ENCODE data around the gene DNAI2.

DNAI2 gene

GRCh38 chr17:74298778-74299177 lies 24.7 kb downstream of the DNAI2 start:
- no peaks in the 10 kb centered on the region for H3K9me3 ChIP-seq
- no peaks in the 10 kb centered on the region for H3K4me1 ChIP-seq (ENCODE audit: control insufficient read depth in 1 of 2, insufficient read depth in 1 of 2, low read depth in 1 of 2, low read length in 1 of 2)
- peaks cover 17% of the 10 kb centered on the region for H3K27me3 ChIP-seq
- H3K4me3 ChIP-seq (ENCODE audit: low read depth in 1 of 2, low read length in 1 of 2) = no peak overlapping the region
- no peak overlapping the region for H3K27ac ChIP-seq
- TF ChIP-seq CTCF (IDR thresholded peaks at IDR 0.05) = no peak
- H3K36me3 ChIP-seq = no peaks in the 10 kb centered on the region

DNA sequence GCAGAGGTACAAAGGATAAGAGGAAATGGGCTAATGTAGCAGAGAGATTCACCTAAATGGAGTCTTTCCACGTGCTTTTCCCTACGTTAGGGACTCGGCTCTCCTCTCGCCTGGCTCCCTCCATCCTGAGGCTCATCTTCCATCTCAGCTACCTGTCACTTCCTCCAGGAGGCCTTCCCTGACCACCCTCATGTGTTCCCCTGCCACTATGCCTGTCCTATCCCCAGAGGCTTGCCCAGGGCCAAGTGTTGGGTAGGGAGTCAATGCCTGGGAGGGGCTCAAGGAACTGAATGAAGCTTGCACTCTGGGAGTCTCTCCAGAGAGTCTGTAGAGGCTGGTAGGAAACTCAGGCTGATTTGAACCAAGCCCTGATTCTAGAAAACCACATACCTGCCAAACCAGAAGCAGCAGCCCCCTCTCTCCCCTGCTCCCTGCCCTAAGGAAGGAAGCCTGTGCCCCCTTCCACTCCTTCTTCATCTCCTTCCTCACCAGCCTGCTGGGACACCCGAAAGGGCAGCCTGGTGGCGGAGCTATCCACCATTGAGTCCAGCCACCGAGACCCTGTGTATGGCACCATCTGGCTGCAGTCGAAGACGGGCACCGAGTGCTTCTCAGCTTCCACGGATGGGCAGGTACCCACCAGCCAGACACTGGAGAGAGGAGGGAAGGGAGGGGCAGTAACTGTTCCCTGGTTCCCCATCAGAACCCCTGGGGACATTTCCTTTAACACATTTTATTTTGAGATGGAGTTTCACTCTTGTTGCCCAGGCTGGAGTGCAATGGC lies 25.4 kb downstream of the DNAI2 start:
- Histone ChIP-seq H3K36me3 (no peaks in the 10 kb centered on the region), H3K27me3 (peaks cover 17% of the 10 kb centered on the region), H3K9me3 (peaks cover 3% of the 10 kb centered on the region), H3K4me1 (ENCODE audit: control insufficient read depth in 1 of 2, insufficient read depth in 1 of 2, low read depth in 1 of 2, low read length in 1 of 2) (no peaks in the 10 kb centered on the region), H3K27ac (no peak overlapping the region), H3K4me3 (ENCODE audit: low read depth in 1 of 2, low read length in 1 of 2) (no peak overlapping the region)
- no peak for TF ChIP-seq CTCF (IDR thresholded peaks at IDR 0.05)

DNA sequence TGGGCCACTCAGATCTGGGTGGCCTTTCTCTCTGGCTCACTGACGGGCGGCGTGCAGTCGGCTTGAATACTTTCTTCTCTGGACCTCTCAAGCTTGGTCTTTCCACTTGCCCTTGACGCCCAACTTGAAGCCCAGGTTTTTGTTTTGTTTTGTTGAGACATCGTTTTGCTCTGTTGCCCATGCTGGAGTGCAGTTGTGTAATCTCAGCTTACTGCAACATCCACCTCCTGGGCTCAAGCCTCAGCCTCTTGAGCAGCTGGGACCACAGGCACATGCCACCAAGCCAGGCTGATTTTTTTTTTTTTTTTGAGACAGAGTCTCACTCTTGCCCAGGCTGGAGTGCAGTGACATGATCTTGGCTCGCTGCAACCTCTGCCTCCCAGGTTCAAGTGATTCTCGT lies 29.3 kb downstream of the DNAI2 start:
- peaks cover 13% of the 10 kb centered on the region for H3K27me3 ChIP-seq
- no peaks in the 10 kb centered on the region for H3K4me1 ChIP-seq (ENCODE audit: control insufficient read depth in 1 of 2, insufficient read depth in 1 of 2, low read depth in 1 of 2, low read length in 1 of 2)
- no peak overlapping the region for H3K27ac ChIP-seq
- no peak overlapping the region for H3K4me3 ChIP-seq (ENCODE audit: low read depth in 1 of 2, low read length in 1 of 2)
- TF ChIP-seq CTCF (IDR thresholded peaks at IDR 0.05) = no peak
- no peaks in the 10 kb centered on the region for H3K36me3 ChIP-seq
- peaks cover 18% of the 10 kb centered on the region for H3K9me3 ChIP-seq

DNA sequence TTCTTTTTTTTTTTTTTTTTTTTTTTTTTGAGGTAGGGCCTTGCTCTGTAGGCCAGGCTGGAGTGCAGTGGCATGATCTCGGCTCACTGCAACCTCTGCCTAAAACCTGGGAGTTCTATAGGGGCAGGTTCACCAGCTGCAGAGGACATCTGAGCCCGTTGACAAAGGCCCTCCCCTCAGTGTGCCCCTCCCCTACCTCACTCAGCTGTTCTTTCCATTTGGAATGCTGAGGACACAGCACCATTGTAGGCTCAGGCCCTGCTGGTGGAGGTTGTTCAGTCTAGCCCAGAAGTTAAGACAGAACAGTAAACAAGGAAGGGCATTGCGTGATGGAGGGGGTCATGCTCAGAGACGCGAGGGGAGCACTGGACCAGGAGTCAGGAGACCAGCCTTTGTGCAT lies 30.1 kb downstream of the DNAI2 start:
- Histone ChIP-seq H3K4me1 (ENCODE audit: control insufficient read depth in 1 of 2, insufficient read depth in 1 of 2, low read depth in 1 of 2, low read length in 1 of 2) (no peaks in the 10 kb centered on the region), H3K27me3 (peaks cover 22% of the 10 kb centered on the region), H3K27ac (no peak overlapping the region), H3K36me3 (no peaks in the 10 kb centered on the region), H3K9me3 (peaks cover 18% of the 10 kb centered on the region), H3K4me3 (ENCODE audit: low read depth in 1 of 2, low read length in 1 of 2) (no peak overlapping the region)
- no peak for TF ChIP-seq CTCF (IDR thresholded peaks at IDR 0.05)

GRCh38 chr17:74305865-74306654 lies 32.0 kb downstream of the DNAI2 start:
- Histone ChIP-seq H3K27me3 (peaks cover 32% of the 10 kb centered on the region), H3K36me3 (no peaks in the 10 kb centered on the region), H3K9me3 (peaks cover 18% of the 10 kb centered on the region), H3K27ac (no peak overlapping the region), H3K4me3 (ENCODE audit: low read depth in 1 of 2, low read length in 1 of 2) (no peak overlapping the region), H3K4me1 (ENCODE audit: control insufficient read depth in 1 of 2, insufficient read depth in 1 of 2, low read depth in 1 of 2, low read length in 1 of 2) (no peaks in the 10 kb centered on the region)
- TF ChIP-seq CTCF (IDR thresholded peaks at IDR 0.05) = no peak

All from neutrophil (primary cell).